Suprapubic skin (tissue), 4 donors: ENCODE measurements around the gene KLRF1.

Source experiments
- CTCF ChIP-seq, 2 donors: fragments of 200-600 bp in 1 of 2; fragments of 450-650 bp in 1 of 2; sonication (generic) in 1 of 2; IDR thresholded peaks; one replicate each; pipeline ENCODE4 v1.5.1; 2016 to 2019; ENCODE audit warnings: antibody characterized with exemption in 2 of 2, mild to moderate bottlenecking in 1 of 2, moderate library complexity in 1 of 2
- POLR2A ChIP-seq, 2 donors: fragments of 450-650 bp; IDR thresholded peaks; one replicate each; pipeline ENCODE4 v1.6.1; 2017; ENCODE audit warnings: antibody characterized with exemption in 2 of 2, mild to moderate bottlenecking in 2 of 2, moderate library complexity in 2 of 2
- POLR2AphosphoS5 ChIP-seq, 3 donors: sonication (generic); formaldehyde crosslinking; IDR thresholded peaks; one replicate each; pipeline ENCODE4 v1.6.1; 2017; ENCODE audit warnings: antibody characterized with exemption in 3 of 3

GRCh38 chr12:9809338-9809737 lies 17.9 kb upstream of the KLRF1 start:
- TF ChIP-seq POLR2AphosphoS5 (IDR thresholded peaks at IDR 0.05) (no peak), CTCF (IDR thresholded peaks at IDR 0.05) (no peak), POLR2A (IDR thresholded peaks at IDR 0.05) (no peak)
